Kidney glomerular epithelial cell (primary cell): Measurements from ENCODE around the gene TEX53.

Experiments
- DNase-seq: peaks from one replicate; lab custom pipeline; 2025; lab: John Stamatoyannopoulos, UW

The TEX53 gene

DNA sequence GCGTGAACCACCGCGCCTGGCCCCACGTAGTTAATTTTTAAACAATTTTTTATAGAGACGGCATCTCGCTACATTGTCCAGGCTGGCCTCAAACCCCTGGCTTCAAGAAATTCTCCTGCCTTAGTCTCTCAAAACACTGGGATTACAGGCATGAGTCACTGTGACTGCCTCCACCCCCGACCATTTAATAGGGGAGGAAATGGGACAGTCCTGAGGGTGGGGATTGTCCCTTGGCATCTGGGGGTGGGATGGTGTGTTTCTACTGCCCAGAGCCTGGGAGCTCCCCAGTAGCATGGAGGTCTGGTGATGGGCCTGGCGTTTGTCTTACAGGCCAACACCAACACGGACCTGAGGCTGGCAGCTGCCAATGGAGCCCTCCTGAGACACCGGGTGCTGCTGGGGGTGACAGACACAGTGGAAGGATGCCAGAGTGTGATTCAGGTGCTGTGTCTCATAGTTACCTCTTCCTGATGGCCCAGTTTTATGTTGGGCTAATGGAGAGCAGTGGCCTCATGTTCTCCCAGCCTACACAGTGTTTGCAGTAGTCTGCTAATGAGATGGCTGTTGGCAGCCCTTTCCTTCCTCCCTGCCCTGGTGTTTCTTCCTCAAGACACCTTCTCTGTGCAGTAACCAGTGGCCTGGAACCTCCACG is 24.0 kb downstream of the TEX53 start:
- DNase-seq, result no peak

DNA sequence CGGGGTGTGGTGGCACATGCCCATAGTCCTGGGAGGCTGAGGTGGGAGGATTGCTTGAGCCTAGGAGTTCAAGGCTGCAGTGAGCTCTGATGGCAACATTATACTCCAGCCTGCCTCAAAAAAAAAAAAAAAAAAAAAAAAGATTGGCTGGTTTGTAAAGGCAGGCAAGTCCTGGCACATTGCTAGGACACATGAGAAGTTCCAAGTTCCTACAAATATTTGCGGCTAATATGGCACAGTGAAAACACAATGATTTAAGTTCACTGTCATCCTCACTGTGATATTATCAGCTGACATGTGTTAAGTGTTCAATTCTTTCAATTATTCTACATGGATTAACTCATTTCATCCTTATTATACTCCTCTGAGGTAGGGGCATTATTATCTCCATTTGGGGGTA is 26.4 kb downstream of the TEX53 start:
- DNase-seq, result no peak

DNA sequence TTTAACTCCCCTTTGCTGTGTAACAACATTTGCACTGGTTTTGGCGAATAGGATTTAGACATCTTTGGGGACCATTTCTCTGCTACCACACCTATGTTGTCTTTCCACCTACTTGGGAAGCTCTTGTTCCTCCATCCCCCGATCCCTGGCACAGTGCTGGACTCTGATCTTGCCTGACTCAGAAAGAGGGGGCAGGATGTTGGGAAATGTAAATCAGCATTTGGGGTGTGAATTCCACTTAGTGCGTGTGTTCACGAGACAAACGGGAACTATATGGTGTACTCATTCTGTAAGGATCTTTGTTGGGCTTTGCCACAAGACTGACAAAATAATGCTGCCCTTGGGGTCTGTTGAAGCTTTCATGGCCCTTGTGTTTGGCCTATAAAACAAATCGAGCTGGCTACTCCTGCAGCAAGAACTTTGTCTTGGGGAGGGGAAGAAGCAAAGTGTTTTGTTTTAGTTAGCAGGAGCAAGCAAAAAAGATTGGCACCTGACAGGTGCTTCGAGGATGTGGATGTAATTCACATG is 28.0 kb downstream of the TEX53 start:
- no peak for DNase-seq

DNA sequence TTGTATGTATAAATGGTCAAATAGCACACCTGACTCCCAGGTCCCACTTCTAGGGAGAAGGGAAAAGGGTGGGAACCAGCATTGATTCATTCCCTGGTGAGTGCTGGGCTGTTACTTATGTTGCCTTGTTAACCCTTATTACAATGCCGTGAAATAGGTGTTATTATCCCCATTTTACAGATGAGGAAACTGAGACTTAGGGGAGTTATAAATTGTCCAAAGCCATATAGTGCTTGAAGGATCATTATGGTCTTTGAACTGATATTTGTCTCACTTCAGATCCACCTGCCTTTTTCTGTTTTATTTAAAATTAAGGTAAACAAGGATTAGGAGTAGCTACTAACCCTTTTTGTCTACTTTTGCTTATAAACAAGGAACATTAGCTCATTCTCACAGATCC is 30.1 kb downstream of the TEX53 start:
- DNase-seq, result no peak

DNA sequence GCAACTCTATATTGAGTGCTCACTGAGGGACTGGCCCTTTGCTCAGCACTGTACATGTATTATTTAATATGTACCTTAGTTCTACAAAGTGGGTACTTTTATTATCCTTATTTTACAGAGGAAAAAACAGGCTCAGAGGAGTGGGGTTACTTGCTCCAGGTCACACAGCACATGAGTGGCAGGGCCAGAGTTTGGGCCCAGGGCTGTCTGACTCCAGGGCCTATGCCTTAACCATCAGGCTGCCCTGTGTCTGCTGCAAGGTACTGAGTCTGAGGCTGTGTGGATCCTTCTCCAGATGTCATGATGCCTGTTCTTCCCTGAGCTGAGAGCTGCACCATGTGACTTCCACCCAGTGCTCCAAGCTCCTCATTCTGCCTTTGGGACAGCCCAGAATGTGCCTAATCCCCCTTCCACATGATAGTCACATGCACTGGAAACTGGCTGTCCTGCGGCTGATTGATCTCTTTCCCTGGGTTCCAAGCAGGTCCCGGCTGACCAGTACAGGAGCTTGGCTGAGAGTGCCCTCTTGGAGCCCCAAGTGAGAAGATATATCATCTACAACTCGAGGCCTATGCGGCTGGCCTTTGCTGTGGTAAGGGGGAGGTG is 31.1 kb downstream of the TEX53 start:
- DNase-seq, result no peak

DNA sequence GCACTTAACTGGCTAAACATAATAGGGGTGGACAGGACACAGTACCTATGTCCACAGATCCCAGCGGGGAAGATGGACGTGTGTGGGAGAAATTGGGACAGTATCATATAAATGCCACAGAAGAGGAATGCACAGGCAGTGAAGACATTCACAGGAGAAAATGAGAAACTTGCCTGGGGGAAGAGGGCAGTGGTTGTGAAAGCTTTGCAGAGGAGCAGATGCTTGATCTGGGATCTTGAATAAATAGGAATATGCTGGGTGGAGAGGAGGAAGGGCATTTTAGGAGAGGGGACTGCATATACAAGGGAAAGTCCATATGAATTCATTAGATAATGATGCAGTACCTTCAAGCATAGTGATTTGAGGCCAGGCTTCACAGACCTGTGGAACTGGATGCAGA is 32.9 kb downstream of the TEX53 start:
- DNase-seq, result no peak

DNA sequence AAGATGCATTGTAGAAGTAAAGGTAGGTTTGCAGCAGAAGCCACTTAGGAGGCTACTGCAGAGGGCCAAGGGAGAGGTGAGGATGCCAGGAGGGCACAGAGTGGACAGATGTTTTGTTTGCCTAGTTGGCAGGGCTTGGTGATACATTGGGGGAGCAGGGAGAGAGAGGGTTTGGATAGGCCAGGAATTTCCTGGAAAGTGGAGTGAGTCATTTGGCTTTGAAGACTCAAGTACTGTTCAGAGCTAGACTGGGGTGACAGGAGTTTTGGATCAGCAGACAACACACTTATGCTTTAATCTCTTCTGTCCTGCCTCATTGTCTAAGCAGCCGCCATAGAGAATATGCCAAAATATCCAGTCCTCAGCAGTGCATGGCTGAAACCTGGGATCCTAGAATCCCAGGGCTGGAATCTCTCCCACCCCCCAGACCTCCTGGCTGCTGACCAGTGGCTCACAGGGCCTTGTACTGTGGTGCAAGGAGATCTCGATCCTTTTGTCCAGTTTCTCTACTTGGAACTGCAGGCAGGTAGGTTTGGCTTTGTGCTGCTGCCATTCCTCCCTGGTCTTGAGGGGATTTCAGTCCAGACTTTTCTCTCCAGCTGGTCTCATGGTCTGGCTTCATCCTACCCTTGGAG is 35.5 kb downstream of the TEX53 start:
- DNase-seq, result peak; percentile 73

DNA sequence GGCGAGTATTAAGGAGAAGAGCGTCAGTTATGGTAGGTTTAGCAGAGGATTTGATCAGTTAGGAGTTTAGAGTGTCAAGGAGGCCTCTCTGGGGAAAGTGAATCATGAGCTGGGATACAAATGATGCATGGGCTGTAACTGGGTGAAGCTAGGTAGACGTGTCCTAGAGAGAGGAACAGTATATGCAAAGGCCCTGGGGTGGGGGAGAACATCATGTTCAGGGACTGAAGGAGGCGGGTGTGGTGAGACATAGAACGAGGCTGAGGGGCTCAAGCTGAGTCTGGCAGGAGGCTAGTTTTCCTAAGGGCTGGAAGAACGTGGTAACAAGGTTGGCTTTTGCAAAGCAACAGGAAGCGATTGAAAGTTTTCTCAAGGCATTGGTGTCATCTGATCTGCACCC is 36.0 kb downstream of the TEX53 start:
- DNase-seq, result no peak

DNA sequence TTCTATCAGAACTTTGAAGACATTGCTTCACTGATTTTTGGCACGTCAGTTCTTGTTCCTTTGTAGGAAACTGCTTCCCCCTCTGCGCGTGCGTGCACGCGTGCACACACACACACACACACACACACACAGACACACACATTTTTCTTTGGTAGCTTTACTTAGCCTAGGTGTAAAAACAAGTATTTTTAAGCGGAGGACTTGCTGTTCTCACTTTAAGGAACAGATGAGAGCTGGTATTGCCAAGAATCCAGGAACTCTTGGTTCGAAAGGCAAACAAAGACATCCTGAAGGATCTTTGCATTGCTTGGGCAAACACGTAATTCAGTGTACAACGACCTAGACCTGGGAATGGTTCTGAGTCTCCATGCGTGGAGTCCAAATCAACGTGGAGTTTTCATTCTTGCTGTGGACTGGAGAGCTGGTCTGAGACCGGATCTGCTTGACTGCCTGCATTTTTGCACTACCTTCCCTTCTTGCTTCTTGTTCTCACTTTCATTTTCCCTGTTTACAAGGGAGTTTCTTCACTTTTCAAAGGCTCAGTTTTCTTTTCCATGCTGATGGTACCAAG is 38.3 kb downstream of the TEX53 start:
- peak; percentile 54 for DNase-seq

DNA sequence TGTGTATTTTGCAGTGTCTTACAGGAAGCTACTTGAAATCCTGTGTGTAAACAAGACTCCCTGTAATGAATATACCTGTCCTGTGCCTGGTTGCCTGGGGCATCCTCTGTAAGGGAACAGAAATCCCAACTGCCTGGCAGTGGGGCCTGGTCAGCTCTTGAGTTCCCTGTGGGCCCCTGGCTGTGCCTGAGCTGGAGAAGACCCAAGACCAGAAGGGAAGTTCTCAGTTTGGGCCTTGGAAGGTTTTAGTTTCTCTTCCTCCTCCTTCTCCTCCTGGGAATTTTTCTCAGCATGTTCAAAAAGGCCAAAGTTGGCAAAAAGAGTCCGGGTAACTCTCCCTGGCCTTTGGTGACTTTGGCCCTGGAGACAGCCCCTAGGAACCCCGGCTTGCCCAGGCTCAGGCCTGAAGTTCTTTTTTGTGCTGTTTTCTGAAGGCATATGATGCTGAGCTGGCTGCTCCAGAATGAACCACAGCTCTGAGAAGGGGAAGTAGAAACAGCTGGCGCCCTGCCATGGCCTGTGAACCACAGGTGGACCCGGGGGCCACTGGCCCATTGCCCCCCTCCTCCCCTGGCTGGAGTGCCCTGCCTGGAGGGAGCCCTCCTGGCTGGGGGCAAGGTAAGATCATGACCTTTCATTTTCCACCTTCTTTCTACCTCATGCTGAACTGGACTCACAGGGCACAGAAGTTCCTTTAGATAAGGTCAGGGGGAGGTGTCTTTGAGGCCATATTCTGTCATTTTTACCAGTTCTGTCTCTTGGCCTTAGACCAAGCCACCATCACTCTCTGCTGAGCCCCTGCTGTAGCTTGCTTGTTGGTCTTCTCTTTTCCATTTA is 40.7 kb downstream of the TEX53 start:
- DNase-seq, result no peak

DNA sequence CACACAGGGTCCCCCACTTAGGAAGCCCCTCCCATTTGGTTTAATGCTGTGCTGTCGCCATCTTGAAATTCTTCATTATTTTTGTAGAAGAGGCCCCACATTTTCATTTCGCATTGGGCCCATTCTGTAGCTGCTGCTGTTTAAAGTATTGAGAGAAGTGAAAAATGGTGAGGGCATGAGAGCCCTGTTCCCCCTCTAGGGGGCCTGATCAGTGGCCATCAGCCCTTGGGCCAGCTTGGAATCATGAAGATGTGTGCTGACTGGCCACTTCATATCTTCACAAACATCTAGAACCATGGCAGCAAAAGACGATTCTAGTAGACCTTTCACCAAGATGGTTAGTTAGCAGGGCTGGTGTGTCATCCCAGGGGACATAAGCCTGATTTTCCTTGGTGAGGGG is 43.2 kb downstream of the TEX53 start:
- no peak for DNase-seq

DNA sequence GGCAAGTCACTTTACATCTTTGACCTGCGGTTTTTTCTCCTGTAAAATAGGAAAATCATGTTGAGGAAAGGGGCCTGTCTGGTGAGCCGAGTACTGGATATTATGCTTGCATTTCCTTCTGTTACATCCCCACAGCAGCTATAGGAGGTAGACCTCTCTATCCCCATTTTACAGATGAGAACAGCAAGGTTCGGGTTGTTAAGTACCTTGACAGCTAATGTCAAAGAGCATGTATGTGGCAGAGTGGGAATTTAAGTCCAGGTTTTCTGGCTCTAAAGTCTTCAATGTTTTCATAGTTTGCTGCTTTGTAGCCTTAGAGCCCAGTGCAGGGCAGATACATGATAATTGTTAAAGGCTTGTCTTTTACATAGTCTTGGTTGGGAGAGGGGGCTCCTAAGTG is 43.7 kb downstream of the TEX53 start:
- no peak for DNase-seq

DNA sequence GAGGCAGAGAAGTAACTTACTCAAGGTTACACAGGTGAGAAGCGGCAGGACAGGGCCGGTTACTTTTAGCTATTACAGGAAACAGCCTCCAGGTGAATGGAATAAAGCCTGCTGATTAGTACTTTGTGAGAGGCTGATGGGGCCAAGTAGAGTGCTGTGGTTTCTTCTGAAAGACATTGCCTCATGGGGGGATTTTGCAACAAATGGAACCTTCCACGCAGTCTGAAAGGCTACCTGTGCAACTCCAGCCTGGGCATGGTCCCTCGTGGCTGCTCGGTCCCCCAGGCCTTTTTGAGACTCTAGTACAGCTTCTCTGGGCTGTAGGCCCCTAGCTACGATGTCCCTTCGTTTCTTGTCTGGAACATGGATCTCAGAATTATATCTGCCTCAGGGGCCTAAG is 44.5 kb downstream of the TEX53 start:
- no peak for DNase-seq

DNA sequence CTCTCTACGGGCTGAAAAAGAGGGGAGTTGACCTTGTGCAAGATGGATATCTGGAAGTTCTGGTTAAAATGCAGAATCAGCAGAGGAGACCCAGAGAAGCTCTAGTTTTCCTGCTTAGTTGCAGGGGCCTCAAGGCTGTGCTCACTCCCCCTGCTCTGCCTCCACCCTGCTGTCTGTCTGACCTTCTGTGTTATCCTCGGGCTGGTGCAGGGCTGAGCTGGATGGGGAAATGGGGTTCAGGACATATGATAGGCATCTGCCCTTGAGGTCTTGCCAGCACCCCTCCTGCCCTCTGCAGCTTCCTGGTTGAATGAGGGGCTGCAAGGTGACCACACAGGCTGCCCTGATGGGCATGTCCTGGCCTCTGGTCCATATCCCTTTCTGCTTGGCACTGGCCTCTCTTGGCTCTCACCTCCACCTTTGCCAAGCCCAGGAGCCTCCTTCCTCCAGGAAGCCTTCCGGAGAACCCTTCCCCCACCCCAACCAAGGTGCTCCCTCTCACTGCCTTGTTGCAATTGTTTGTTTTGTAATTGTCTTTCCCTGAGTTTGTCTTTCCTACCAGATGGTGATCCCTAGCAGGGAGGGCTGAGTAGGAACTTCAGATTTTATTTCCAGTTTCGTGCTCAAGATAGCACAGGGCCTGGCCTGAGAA is 45.2 kb downstream of the TEX53 start:
- DNase-seq, result no peak

DNA sequence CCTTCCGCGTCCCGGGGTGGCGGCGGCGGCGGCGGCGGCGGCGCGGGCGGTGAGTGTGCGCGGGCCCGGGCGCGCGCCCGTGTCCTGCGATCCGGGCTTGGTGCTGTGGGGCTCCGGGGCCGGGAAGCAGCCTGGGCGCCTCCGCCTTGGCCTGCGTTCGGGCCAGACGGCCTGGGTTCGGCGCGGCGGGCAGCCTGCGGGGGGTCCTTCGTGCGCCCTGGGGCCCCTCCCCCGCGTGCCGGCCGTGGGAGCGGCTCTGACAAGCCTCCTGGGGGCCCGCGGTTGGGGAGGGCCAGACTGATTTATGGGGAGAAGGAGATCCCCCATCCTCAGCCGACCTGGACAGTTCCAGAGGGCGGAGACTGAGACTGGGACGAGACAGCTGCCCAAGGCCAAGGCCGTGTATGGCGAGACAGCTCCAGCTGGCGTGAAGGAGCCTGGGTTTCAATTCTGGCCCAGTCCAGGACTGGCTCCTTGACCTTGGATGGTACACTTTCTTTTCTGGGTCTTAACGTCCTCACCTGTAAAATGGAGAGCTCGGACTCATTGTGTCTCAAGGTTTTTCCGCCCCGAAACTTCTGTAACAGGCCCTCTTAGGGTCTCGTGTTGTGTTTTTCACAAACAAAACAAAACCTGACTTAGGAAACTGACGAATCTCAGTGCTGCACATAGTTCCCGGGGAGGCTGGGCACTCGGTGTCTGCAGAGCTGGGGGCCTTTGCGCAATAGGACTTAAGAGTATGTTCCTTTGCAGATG is 45.9 kb downstream of the TEX53 start:
- peak; percentile 38 for DNase-seq

DNA sequence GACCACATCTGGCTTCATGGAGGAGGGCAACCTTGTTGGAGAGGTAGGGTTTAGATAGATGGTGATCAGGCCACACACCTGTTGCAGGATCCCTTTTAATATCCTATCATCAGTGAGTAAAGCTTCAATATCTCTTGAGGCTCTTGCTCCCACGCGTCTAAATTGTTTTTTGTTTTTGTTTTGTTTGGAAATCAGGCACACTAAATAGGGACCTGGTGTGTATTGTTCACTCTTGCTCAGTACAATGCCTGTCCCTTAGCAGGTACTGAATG is 49.1 kb downstream of the TEX53 start:
- DNase-seq, result no peak

DNA sequence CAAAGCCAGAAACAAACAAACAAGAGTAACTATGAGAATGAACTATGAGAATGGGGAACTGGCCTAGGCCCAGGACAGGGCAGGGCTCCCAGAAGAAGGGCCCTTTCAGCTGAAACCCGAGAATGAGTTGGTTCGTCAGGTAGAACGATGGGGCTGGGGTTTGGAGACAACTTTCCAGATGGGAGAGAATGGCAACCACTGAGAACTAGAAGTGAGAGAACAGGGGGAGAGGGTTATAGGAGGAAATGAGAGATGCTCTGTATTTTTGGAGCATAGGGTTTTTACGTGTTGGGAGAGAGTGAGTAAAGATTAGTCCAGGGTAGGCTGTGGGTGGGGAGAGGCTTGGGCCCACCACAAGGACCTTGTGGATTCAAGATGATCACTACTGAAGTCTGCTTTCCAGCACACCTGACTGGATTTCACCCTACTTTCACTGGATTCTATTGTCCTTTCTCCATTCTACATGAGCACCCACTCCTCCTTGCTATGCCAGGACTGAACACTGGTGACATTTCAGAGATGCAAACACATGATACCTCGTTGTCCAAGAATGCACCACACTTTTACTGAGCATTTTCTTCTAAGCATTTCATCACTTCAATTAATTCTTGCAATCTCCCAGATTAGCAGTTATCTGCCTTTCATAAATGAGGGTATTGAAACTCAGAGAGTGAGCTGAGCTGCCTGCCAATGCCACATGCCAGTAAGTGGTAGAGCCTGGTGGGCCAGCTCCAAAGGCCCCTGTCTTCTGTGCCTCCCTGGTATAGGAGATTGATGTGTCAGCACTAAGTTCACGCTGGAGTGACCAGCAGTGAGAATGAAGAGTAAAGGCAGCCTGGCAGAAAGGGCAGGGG is 49.7 kb downstream of the TEX53 start:
- DNase-seq, result no peak

DNA sequence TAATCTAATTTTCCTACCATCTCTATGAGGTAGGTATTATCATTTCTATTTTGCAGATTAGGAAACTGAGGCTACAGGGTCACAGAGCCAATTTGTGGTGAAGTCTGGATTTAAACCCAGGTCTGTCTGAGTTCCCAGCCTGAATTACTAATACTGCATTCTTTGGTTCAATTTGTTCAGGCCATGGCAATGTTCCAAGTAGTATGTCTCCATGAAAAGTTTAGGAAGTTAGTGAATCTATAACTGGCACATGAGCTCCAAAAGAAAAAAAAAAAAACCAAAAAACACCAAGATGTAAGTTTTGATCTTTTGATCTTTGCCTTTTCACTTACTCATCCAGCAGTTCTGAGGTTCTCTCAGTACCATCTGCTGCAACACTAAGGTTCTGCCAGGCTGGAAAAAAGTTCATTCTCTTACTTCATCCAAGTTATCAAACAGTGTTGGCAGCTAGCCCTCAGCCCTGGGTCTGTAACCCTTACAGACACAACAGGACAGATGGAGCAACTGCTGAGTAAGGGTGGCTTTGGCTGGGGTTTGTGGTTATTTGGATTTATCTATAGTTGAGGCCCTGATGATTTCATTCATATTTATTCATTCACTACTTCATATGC is 50.9 kb downstream of the TEX53 start:
- DNase-seq, result no peak
